ENCODE results near the gene CSRP3.

CSRP3 gene

GRCh38 chr11:19241260-19242178 lies 39.7 kb upstream of the CSRP3 start:
- Histone ChIP-seq H4K20me1 (ENCODE audit: insufficient read depth, low read length, poor library complexity, severe bottlenecking) (peaks cover 28% of the 10 kb centered on the region), H3K27me3 (ENCODE audit: insufficient read depth, low read length, poor library complexity, severe bottlenecking) (no peaks in the 10 kb centered on the region), H3K9me3 (ENCODE audit: insufficient read depth, low read depth, low read length) (no peaks in the 10 kb centered on the region), H3K9me2 (replicated peaks; ENCODE audit: low read depth, low read length) (no peaks in the 10 kb centered on the region), H3K4me1 (ENCODE audit: insufficient read depth, low read length, poor library complexity, severe bottlenecking) (peaks cover 60% of the 10 kb centered on the region), H3K9ac (ENCODE audit: low read depth, low read length, poor library complexity, severe bottlenecking) (peak overlapping the region; percentile 94), H2AFZ (ENCODE audit: low read length) (peak overlapping the region; percentile 88), H3K4me3 (ENCODE audit: low read length, poor library complexity, severe bottlenecking) (peak overlapping the region; percentile 89), H3F3A (ENCODE audit: low read depth) (peaks cover 7% of the 10 kb centered on the region; the same call in 1 of the 2 replicates), H3K4me2 (ENCODE audit: low read depth, low read length, poor library complexity, severe bottlenecking) (peak overlapping the region; percentile 91), H3K36me3 (ENCODE audit: insufficient read depth, low read length) (peaks cover 28% of the 10 kb centered on the region), H3K79me2 (ENCODE audit: insufficient read depth, low read length) (peaks cover 61% of the 10 kb centered on the region)
- no peak for TF ChIP-seq CTCF (conservative IDR thresholded peaks at IDR 0.05; ENCODE audit: low read length)
- no peak for TF ChIP-seq EZH2phosphoT487 (IDR thresholded peaks at IDR 0.05; ENCODE audit: borderline replicate concordance)

- peaks cover 36% of the 10 kb centered on the region for H4K20me1 ChIP-seq (ENCODE audit: insufficient read depth, low read length, poor library complexity, severe bottlenecking)
- no peaks in the 10 kb centered on the region for H3K27me3 ChIP-seq (ENCODE audit: insufficient read depth, low read length, poor library complexity, severe bottlenecking)
- H3F3A ChIP-seq (ENCODE audit: low read depth): peaks cover 7% of the 10 kb centered on the region; the same call in 1 of the 2 replicates
- peaks cover 70% of the 10 kb centered on the region for H3K79me2 ChIP-seq (ENCODE audit: insufficient read depth, low read length)
- peak within 1 kb of the TSS; percentile 94 for H3K9ac ChIP-seq (ENCODE audit: low read depth, low read length, poor library complexity, severe bottlenecking)
- H3K9me3 ChIP-seq (ENCODE audit: insufficient read depth, low read depth, low read length): no peaks in the 10 kb centered on the region
- H2AFZ ChIP-seq (ENCODE audit: low read length): peak within 1 kb of the TSS; percentile 88
- peaks cover 68% of the 10 kb centered on the region for H3K4me1 ChIP-seq (ENCODE audit: insufficient read depth, low read length, poor library complexity, severe bottlenecking)
- peak within 1 kb of the TSS; percentile 89 for H3K4me3 ChIP-seq (ENCODE audit: low read length, poor library complexity, severe bottlenecking)
- peaks cover 37% of the 10 kb centered on the region for H3K36me3 ChIP-seq (ENCODE audit: insufficient read depth, low read length)
- H3K9me2 ChIP-seq (replicated peaks; ENCODE audit: low read depth, low read length): no peaks in the 10 kb centered on the region
- TF ChIP-seq EZH2phosphoT487 (IDR thresholded peaks at IDR 0.05; ENCODE audit: borderline replicate concordance) (no peak), CTCF (conservative IDR thresholded peaks at IDR 0.05; ENCODE audit: low read length) (no peak)
- peak within 1 kb of the TSS; percentile 98 for H3K4me2 ChIP-seq (ENCODE audit: low read depth, low read length, poor library complexity, severe bottlenecking)
Observed at GRCh38 chr11:19240420-19241259, 38.9 kb upstream of the CSRP3 start, which contains the start of gene E2F8. Gene E2F8 (minus strand): TSS chr11:19240945. CDS start chr11:19240121, 824 bp downstream.

- no peak overlapping the region for H2AFZ ChIP-seq (ENCODE audit: low read length)
- H3K36me3 ChIP-seq (ENCODE audit: insufficient read depth, low read length): peaks cover 52% of the 10 kb centered on the region
- no peaks in the 10 kb centered on the region for H3K27me3 ChIP-seq (ENCODE audit: insufficient read depth, low read length, poor library complexity, severe bottlenecking)
- peaks cover 37% of the 10 kb centered on the region for H4K20me1 ChIP-seq (ENCODE audit: insufficient read depth, low read length, poor library complexity, severe bottlenecking)
- peak overlapping the region; percentile 94 for H3K9ac ChIP-seq (ENCODE audit: low read depth, low read length, poor library complexity, severe bottlenecking)
- H3K4me1 ChIP-seq (ENCODE audit: insufficient read depth, low read length, poor library complexity, severe bottlenecking): peaks cover 59% of the 10 kb centered on the region
- H3K4me2 ChIP-seq (ENCODE audit: low read depth, low read length, poor library complexity, severe bottlenecking): peak overlapping the region; percentile 98
- peak overlapping the region; percentile 89 for H3K4me3 ChIP-seq (ENCODE audit: low read length, poor library complexity, severe bottlenecking)
- no peaks in the 10 kb centered on the region for H3K9me2 ChIP-seq (replicated peaks; ENCODE audit: low read depth, low read length)
- no peak for TF ChIP-seq EZH2phosphoT487 (IDR thresholded peaks at IDR 0.05; ENCODE audit: borderline replicate concordance)
- no peak for TF ChIP-seq CTCF (conservative IDR thresholded peaks at IDR 0.05; ENCODE audit: low read length)
- H3F3A ChIP-seq (ENCODE audit: low read depth): peaks cover 7% of the 10 kb centered on the region; the same call in 1 of the 2 replicates
- H3K9me3 ChIP-seq (ENCODE audit: insufficient read depth, low read depth, low read length): no peaks in the 10 kb centered on the region
- peaks cover 81% of the 10 kb centered on the region for H3K79me2 ChIP-seq (ENCODE audit: insufficient read depth, low read length)
Observed at GRCh38 chr11:19239039-19239438, 37.3 kb upstream of the CSRP3 start.

Data from Loucy (cell line).